ENCODE data around the gene SEMA3D.

- TF ChIP-seq CTCF (IDR thresholded peaks at IDR 0.05) (no peak), EZH2 (IDR thresholded peaks at IDR 0.05; ENCODE audit: borderline replicate concordance, insufficient read depth, low read depth, low read length, poor library complexity, severe bottlenecking) (no peak)
Observed at GRCh38 chr7:85052056-85052737, 134.7 kb downstream of the SEMA3D start.

Measured in B cell (primary cell).